ENCODE results near the gene SPSB2.
"Not testable (repeated sequence)": the region's sequence is repeated elsewhere in the genome, so short reads cannot be mapped to it uniquely, and the experiment has no call there.

The SPSB2 gene

GRCh38 chr12:6869049-6870021 is 3.8 kb downstream of the SPSB2 start:
- peak; percentile 89 to 94 for DNase-seq
- peak; percentile 38 for TF ChIP-seq POLR2A (IDR thresholded peaks at IDR 0.05; ENCODE audit: low read length)
- TF ChIP-seq GATA1 (IDR thresholded peaks at IDR 0.05; ENCODE audit: low read depth, low read length), result no peak

- peak; percentile 53 to 64 for DNase-seq
Measured at GRCh38 chr12:6868211-6869048, 4.7 kb downstream of the SPSB2 start.

GRCh38 chr12:6867413-6868210 is 5.5 kb downstream of the SPSB2 start, which contains the start of gene TPI1:
Gene TPI1, plus strand, starts transcription at chr12:6867531. Its CDS starts 36 bp downstream, at chr12:6867567.
- DNase-seq, result peak; percentile 88 to 93
- peak; percentile 89 for TF ChIP-seq POLR2A (IDR thresholded peaks at IDR 0.05; ENCODE audit: low read length)
- no peak for TF ChIP-seq GATA1 (IDR thresholded peaks at IDR 0.05; ENCODE audit: low read depth, low read length)

More at GRCh38 chr12:6868211-6869048, 4.7 kb downstream of the SPSB2 start:
- no peak for TF ChIP-seq GATA1 (IDR thresholded peaks at IDR 0.05; ENCODE audit: low read depth, low read length)
- TF ChIP-seq POLR2A (IDR thresholded peaks at IDR 0.05; ENCODE audit: low read length), result no peak

- no peak for DNase-seq
- TF ChIP-seq GATA1 (IDR thresholded peaks at IDR 0.05; ENCODE audit: low read depth, low read length) (no peak), POLR2A (IDR thresholded peaks at IDR 0.05; ENCODE audit: low read length) (no peak)
Measured at GRCh38 chr12:6866920-6867412, 6.1 kb downstream of the SPSB2 start.

DNA sequence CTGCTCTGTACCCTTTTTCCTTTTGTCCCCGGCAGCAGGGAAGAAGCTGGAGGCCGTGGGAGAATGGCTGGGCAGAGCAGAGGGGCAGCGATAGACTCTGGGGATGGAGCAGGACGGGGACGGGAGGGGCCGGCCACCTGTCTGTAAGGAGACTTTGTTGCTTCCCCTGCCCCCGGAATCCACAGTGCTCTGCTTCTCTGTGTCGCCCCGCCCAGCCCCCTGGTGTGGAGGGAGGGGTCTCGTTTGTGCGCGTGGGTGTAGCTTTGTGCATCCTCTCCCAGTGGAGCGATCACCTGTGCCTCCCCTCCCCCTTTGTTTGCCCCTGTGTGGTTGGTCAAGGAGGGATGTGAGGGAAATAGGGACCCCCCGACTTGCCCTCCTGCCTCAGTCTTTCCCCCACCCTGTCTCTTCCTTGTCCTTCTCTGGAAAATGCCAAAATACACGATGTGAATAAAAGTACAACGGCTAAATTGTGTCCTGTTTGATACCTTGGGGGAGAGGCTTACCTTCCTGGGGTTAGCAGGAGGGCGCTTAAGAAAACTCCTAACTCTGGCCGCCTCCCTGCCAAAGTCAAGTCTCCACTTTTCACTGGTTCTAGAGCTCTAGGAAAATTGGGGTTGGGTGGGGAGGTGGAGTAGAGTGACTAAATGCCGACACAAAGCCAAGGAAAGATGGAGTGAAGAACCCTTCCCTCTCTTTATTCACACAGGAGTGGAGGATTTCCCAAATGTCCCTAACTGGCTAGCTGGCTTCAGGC is 6.8 kb downstream of the SPSB2 start:
- DNase-seq, result no peak
- TF ChIP-seq GATA1 (IDR thresholded peaks at IDR 0.05; ENCODE audit: low read depth, low read length), result no peak
- no peak for TF ChIP-seq POLR2A (IDR thresholded peaks at IDR 0.05; ENCODE audit: low read length)

DNA sequence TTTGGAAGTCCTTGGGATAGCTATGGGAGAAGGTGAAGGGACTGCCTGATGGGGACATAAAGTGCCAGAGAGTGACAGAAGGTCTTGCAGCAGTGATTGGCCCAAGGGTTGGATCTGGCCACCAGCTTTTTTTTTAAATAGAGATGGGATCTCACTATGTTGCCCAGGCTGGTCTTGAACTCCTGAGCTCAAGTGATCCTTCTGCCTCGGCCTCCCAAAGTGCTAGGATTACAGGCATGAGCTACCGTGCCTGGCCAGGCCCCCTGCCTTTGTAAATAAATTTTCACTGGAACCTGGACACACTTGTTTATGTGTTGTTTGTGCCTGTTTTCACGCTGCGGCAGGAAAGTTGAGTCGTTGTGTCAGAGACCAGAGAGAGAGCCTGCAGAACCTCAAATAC is 7.8 kb downstream of the SPSB2 start:
- not testable (repeated sequence) for DNase-seq

GRCh38 chr12:6863586-6864321 is 9.3 kb downstream of the SPSB2 start:
- TF ChIP-seq POLR2A (IDR thresholded peaks at IDR 0.05; ENCODE audit: low read length), result no peak
- TF ChIP-seq GATA1 (IDR thresholded peaks at IDR 0.05; ENCODE audit: low read depth, low read length), result no peak
- DNase-seq, result no peak

- no peak for DNase-seq
- TF ChIP-seq POLR2A (IDR thresholded peaks at IDR 0.05; ENCODE audit: low read length), result no peak
- no peak for TF ChIP-seq GATA1 (IDR thresholded peaks at IDR 0.05; ENCODE audit: low read depth, low read length)
Measured at GRCh38 chr12:6863033-6863432, 10.1 kb downstream of the SPSB2 start.

- no peak for DNase-seq
- TF ChIP-seq GATA1 (IDR thresholded peaks at IDR 0.05; ENCODE audit: low read depth, low read length) (no peak), POLR2A (IDR thresholded peaks at IDR 0.05; ENCODE audit: low read length) (no peak)
Measured at GRCh38 chr12:6861391-6861790, 11.7 kb downstream of the SPSB2 start.

GRCh38 chr12:6860942-6861341 is 12.2 kb downstream of the SPSB2 start:
- no peak for TF ChIP-seq GATA1 (IDR thresholded peaks at IDR 0.05; ENCODE audit: low read depth, low read length)
- no peak for TF ChIP-seq POLR2A (IDR thresholded peaks at IDR 0.05; ENCODE audit: low read length)
- no peak for DNase-seq

DNA sequence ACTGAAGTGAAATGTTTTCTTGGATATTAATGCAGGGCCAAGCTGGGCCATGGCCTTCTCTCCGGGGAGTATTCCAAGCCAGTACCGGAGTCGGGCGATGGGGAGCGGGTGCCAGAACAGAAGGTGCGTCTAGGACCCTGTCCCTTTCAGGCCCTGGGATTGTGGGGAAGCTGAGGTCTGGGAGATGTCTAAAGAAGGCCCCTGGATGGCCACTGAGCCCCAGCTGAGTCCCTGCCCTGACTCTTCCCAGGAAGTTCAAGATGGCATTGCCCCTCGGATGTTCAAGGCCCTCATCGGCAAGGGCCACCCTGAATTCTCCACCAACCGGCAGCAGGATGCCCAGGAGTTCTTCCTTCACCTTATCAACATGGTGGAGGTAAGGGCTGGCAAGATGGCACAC is 13.0 kb downstream of the SPSB2 start:
- TF ChIP-seq POLR2A (IDR thresholded peaks at IDR 0.05; ENCODE audit: low read length) (no peak), GATA1 (IDR thresholded peaks at IDR 0.05; ENCODE audit: low read depth, low read length) (no peak)
- DNase-seq, result no peak

DNA sequence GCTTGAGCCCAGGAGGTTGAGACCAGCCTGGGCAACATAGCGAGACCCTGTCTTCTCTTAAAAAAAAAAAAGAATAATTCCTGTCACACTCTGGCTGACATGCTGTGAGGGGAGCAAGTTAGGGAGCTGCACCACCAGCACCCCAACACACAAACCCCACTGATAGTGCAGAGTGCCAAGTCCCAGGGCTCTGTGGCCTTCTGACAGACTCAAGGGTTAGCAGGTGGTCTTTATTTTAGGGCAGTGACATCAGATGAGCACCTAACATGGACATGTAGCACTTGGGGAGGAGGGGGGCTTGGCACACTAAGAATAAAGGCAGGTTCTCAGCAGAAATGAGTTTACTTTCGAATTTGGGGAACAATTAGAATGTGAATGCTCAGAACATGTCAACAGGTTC is 14.3 kb downstream of the SPSB2 start:
- TF ChIP-seq GATA1 (IDR thresholded peaks at IDR 0.05; ENCODE audit: low read depth, low read length) (no peak), POLR2A (IDR thresholded peaks at IDR 0.05; ENCODE audit: low read length) (no peak)
- DNase-seq, result no peak
